ENCODE results near the gene CDC42BPB.

Gene CDC42BPB

GRCh38 chr14:103019236-103019635 lies 38.1 kb downstream of the CDC42BPB start:
- no peak for DNase-seq (ENCODE audit: low read depth)

- no peak for DNase-seq (ENCODE audit: low read depth)
Observed at GRCh38 chr14:103016594-103016993, 40.8 kb downstream of the CDC42BPB start.

GRCh38 chr14:103016071-103016470 lies 41.3 kb downstream of the CDC42BPB start:
- no peak for DNase-seq (ENCODE audit: low read depth)

- DNase-seq (ENCODE audit: low read depth), result no peak
Observed at GRCh38 chr14:103015426-103015825, 41.9 kb downstream of the CDC42BPB start.

GRCh38 chr14:103014466-103015228 lies 42.7 kb downstream of the CDC42BPB start:
- DNase-seq (ENCODE audit: low read depth), result no peak

GRCh38 chr14:103013028-103013427 lies 44.3 kb downstream of the CDC42BPB start:
- no peak for DNase-seq (ENCODE audit: low read depth)

GRCh38 chr14:103009559-103009958 lies 47.8 kb downstream of the CDC42BPB start:
- DNase-seq (ENCODE audit: low read depth), result no peak

GRCh38 chr14:103008768-103009357 lies 48.5 kb downstream of the CDC42BPB start:
- no peak for DNase-seq (ENCODE audit: low read depth)

GRCh38 chr14:103008126-103008525 lies 49.2 kb downstream of the CDC42BPB start:
- DNase-seq (ENCODE audit: low read depth), result no peak

GRCh38 chr14:103007555-103007954 lies 49.8 kb downstream of the CDC42BPB start:
- DNase-seq (ENCODE audit: low read depth), result no peak

- no peak for DNase-seq (ENCODE audit: low read depth)
Observed at GRCh38 chr14:103006991-103007520, 50.3 kb downstream of the CDC42BPB start.

- no peak for DNase-seq (ENCODE audit: low read depth)
Observed at GRCh38 chr14:103006106-103006505, 51.2 kb downstream of the CDC42BPB start.

GRCh38 chr14:103003850-103004249 lies 53.5 kb downstream of the CDC42BPB start:
- no peak for DNase-seq (ENCODE audit: low read depth)

GRCh38 chr14:103003351-103003615 lies 54.1 kb downstream of the CDC42BPB start:
- DNase-seq (ENCODE audit: low read depth), result no peak

- no peak for DNase-seq (ENCODE audit: low read depth)
Observed at GRCh38 chr14:103002578-103003350, 54.6 kb downstream of the CDC42BPB start.

- DNase-seq (ENCODE audit: low read depth), result no peak
Observed at GRCh38 chr14:103001651-103002396, 55.5 kb downstream of the CDC42BPB start.

- no peak for DNase-seq (ENCODE audit: low read depth)
Observed at GRCh38 chr14:103001226-103001625, 56.1 kb downstream of the CDC42BPB start.

GRCh38 chr14:103000291-103000921 lies 56.9 kb downstream of the CDC42BPB start:
- DNase-seq (ENCODE audit: low read depth), result no peak

GRCh38 chr14:102999227-102999895 lies 58.0 kb downstream of the CDC42BPB start:
- no peak for DNase-seq (ENCODE audit: low read depth)

GRCh38 chr14:102998393-102998792 lies 59.0 kb downstream of the CDC42BPB start:
- DNase-seq (ENCODE audit: low read depth), result no peak

GRCh38 chr14:102996941-102997340 lies 60.4 kb downstream of the CDC42BPB start:
- DNase-seq (ENCODE audit: low read depth), result no peak

Data from non-pigmented ciliary epithelial cell (primary cell).